Parathyroid adenoma (tissue), 2 donors: ENCODE results near the gene NOXA1.
A peak's percentile ranks its signal among the peaks of the same experiment; 100 is the strongest.
"Not testable (repeated sequence)": the region's sequence is repeated elsewhere in the genome, so short reads cannot be mapped to it uniquely, and the experiment has no call there.

Source experiments
- H2AFZ ChIP-seq: fragments of 300-600 bp; sonication (generic); one replicate; pipeline ENCODE4 v1.7.0; 2017; ENCODE audit warnings: antibody characterized with exemption, mild to moderate bottlenecking
- H3K27ac ChIP-seq: fragments of 300-600 bp; sonication (generic); one replicate; pipeline ENCODE4 v1.7.0; 2017
- H3K27me3 ChIP-seq: fragments of 300-600 bp; sonication (generic); one replicate; pipeline ENCODE4 v1.7.0; 2017; ENCODE audit warnings: low read length; ENCODE audit not compliant: control insufficient read depth, insufficient read depth
- H3K36me3 ChIP-seq: fragments of 300-600 bp; sonication (generic); one replicate; pipeline ENCODE4 v1.7.0; 2017; ENCODE audit warnings: low read length; ENCODE audit not compliant: control insufficient read depth, insufficient read depth
- H3K4me1 ChIP-seq: fragments of 300-600 bp; sonication (generic); one replicate; pipeline ENCODE4 v1.7.0; 2017; ENCODE audit warnings: control low read depth
- H3K4me2 ChIP-seq: fragments of 300-600 bp; sonication (generic); one replicate; pipeline ENCODE4 v1.7.0; 2017; ENCODE audit warnings: low read length
- H3K4me3 ChIP-seq: fragments of 300-600 bp; sonication (generic); one replicate; pipeline ENCODE4 v1.7.0; 2017; ENCODE audit warnings: low read depth, low read length
- H3K79me2 ChIP-seq: fragments of 300-600 bp; sonication (generic); one replicate; pipeline ENCODE4 v1.7.0; 2017; ENCODE audit warnings: control low read depth
- H3K9ac ChIP-seq: fragments of 300-600 bp; sonication (generic); one replicate; pipeline ENCODE4 v1.7.0; 2017; ENCODE audit warnings: mild to moderate bottlenecking
- H3K9me3 ChIP-seq: fragments of 300-600 bp; sonication (generic); one replicate; pipeline ENCODE4 v1.7.0; 2017; ENCODE audit warnings: low read length; ENCODE audit not compliant: control insufficient read depth
- CTCF ChIP-seq: fragments of 300-600 bp; sonication (generic); IDR thresholded peaks from one replicate; pipeline ENCODE4 v1.7.0; 2017; ENCODE audit warnings: antibody characterized with exemption, mild to moderate bottlenecking
- donor health status: primary hyperparathyroidism.

The NOXA1 gene

GRCh38 chr9:137406876-137407589, 16.2 kb upstream of the NOXA1 start:
- no peak overlapping the region for H3K9ac ChIP-seq
- H3K4me3 ChIP-seq, result peak overlapping the region; percentile 34
- peak; percentile 52 for TF ChIP-seq CTCF
- no peaks in the 10 kb centered on the region for H3K4me1 ChIP-seq
- peak overlapping the region; percentile 64 for H2AFZ ChIP-seq
- H3K79me2 ChIP-seq, result no peaks in the 10 kb centered on the region
- no peaks in the 10 kb centered on the region for H3K36me3 ChIP-seq
- H3K27ac ChIP-seq, result no peak overlapping the region
- no peaks in the 10 kb centered on the region for H3K27me3 ChIP-seq
- H3K4me2 ChIP-seq, result peak overlapping the region; percentile 57
- H3K9me3 ChIP-seq, result no peaks in the 10 kb centered on the region

GRCh38 chr9:137407590-137408300, 15.4 kb upstream of the NOXA1 start:
- Histone ChIP-seq H2AFZ (peak overlapping the region; percentile 64), H3K4me3 (no peak overlapping the region), H3K79me2 (no peaks in the 10 kb centered on the region), H3K4me2 (peak overlapping the region; percentile 57), H3K9me3 (no peaks in the 10 kb centered on the region), H3K36me3 (no peaks in the 10 kb centered on the region), H3K4me1 (no peaks in the 10 kb centered on the region), H3K27ac (no peak overlapping the region), H3K9ac (no peak overlapping the region), H3K27me3 (no peaks in the 10 kb centered on the region)
- TF ChIP-seq CTCF, result no peak

GRCh38 chr9:137408651-137409405, 14.4 kb upstream of the NOXA1 start:
- Histone ChIP-seq H2AFZ (no peak overlapping the region), H3K4me3 (no peak overlapping the region), H3K27me3 (no peaks in the 10 kb centered on the region), H3K79me2 (no peaks in the 10 kb centered on the region), H3K4me2 (no peak overlapping the region), H3K36me3 (no peaks in the 10 kb centered on the region), H3K4me1 (no peaks in the 10 kb centered on the region), H3K9ac (no peak overlapping the region), H3K9me3 (no peaks in the 10 kb centered on the region), H3K27ac (no peak overlapping the region)
- no peak for TF ChIP-seq CTCF

GRCh38 chr9:137409515-137409914, 13.7 kb upstream of the NOXA1 start:
- Histone ChIP-seq H3K79me2 (peaks cover under 1% of the 10 kb centered on the region), H2AFZ (no peak overlapping the region), H3K9me3 (no peaks in the 10 kb centered on the region), H3K4me3 (no peak overlapping the region), H3K36me3 (no peaks in the 10 kb centered on the region), H3K27me3 (no peaks in the 10 kb centered on the region), H3K4me2 (no peak overlapping the region), H3K4me1 (no peaks in the 10 kb centered on the region), H3K9ac (no peak overlapping the region), H3K27ac (no peak overlapping the region)
- no peak for TF ChIP-seq CTCF

GRCh38 chr9:137410236-137410890, 12.8 kb upstream of the NOXA1 start:
- not testable (repeated sequence) for H2AFZ ChIP-seq, H3K4me3 ChIP-seq, H3K4me1 ChIP-seq, H3K79me2 ChIP-seq, H3K36me3 ChIP-seq, H3K9ac ChIP-seq, H3K27ac ChIP-seq, H3K9me3 ChIP-seq, H3K27me3 ChIP-seq, H3K4me2 ChIP-seq
